Spinal cord (tissue), 10 donors: ENCODE results near the gene CERT1. TPM values are rescaled to one million over a fixed set of nuclear protein-coding genes. Genes with fewer than 3 reads are reported as not detected.
"Not testable (repeated sequence)": the region's sequence is repeated elsewhere in the genome, so short reads cannot be mapped to it uniquely, and the experiment has no call there.

Experiments used
- DNase-seq, 6 donors: peaks; one replicate each; pipeline versions ENCODE4 v3.0.0 to v3.0.0-alpha.2; 2013 to 2015; ENCODE audit warnings: low spot score in 6 of 6, low read depth in 4 of 6
- H3K27ac ChIP-seq: one replicate; pipeline ENCODE4 v1.5.1; 2013; ENCODE audit warnings: low read depth, low read length, control low read depth
- H3K27me3 ChIP-seq: one replicate; pipeline ENCODE4 v1.6.1; 2013; ENCODE audit warnings: low read length; ENCODE audit not compliant: control insufficient read depth, insufficient read depth
- H3K36me3 ChIP-seq: one replicate; pipeline ENCODE4 v1.6.1; 2013; ENCODE audit warnings: low read length; ENCODE audit not compliant: control insufficient read depth, insufficient read depth
- H3K4me1 ChIP-seq: one replicate; pipeline ENCODE4 v1.6.1; 2013; ENCODE audit warnings: low read length; ENCODE audit not compliant: control insufficient read depth, insufficient read depth
- H3K4me3 ChIP-seq: one replicate; pipeline ENCODE4 v1.5.1; 2013; ENCODE audit warnings: low read depth, low read length, control low read depth
- H3K9me3 ChIP-seq: one replicate; pipeline ENCODE4 v1.6.1; 2013; ENCODE audit warnings: low read length; ENCODE audit not compliant: control insufficient read depth, insufficient read depth
- WGBS: methylation state at CpG from one replicate; pipeline ENCODE4 v1.1.5; 2013; ENCODE audit warnings: missing lambda C conversion rate; ENCODE audit not compliant: insufficient coverage; 5-methylcytosine and 5-hydroxymethylcytosine counted together
- polyA plus RNA-seq, 2 donors: library from polyadenylated mRNA; unstranded; fragments of 120-200 nt; gene quantifications; one replicate each; pipeline ENCODE4 v1.2.1, GENCODE V29; 2013; ENCODE audit not compliant: insufficient read length in 2 of 2
- total RNA-seq, 2 donors: library from RNA; depleted of rRNA in 1 of 2; stranded (reverse); fragments of 120-200 nt in 1 of 2; fragments of >200 nt in 1 of 2; gene quantifications; one replicate each; pipeline versions ENCODE4 v1.2.3 to v1.2.4, GENCODE V29; 2013 to 2014
- donor health status: healthy.

Gene CERT1
- total and polyA plus RNA-seq, 4 donors: 25.3 to 73.2 (median 42.5) TPM

DNA sequence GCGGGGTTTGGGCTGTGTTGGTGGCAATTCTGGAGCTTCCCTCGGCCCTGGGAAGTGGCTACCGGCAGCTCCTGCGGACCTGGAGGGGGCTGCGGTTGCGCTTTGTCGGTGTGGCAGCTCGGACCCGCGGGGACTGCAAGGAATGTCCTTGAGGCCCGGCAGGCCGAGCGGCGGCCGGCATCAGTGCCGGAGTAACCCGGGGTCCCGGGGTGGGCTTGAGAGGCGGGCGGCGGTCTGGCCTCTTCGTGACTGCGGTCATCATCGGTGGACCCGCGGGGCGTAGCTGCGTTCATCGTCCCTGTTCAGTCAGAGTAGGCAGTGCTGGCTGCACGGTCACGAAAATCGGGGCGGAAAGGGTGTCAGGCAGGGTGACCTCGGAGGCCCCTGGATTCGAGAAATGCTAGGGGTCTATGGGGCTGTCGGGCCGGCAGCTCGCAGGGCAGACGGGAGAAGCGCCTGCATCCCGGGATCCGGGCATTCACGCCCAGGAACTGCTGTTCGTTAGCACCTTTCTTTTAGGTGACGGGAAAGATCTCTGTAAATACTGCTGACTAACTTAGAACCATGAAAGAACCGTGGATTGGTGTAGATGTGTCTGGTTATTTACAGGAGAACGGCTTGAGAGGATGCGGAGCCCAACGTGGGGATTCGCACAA is 173.9 kb downstream of the CERT1 start:
- Histone ChIP-seq H3K36me3 (no peaks in the 10 kb centered on the region), H3K4me1 (no peaks in the 10 kb centered on the region), H3K27me3 (no peaks in the 10 kb centered on the region), H3K27ac (peak overlapping the region; percentile 94), H3K9me3 (no peaks in the 10 kb centered on the region), H3K4me3 (peak overlapping the region; percentile 97)
- 0% methylated on average over 44 of the region's 50 CpGs for WGBS
- DNase-seq: peak in 2 of 6 donors; percentile 12 to 56

- Histone ChIP-seq H3K4me3 (peak within 1 kb of the TSS; percentile 97), H3K27me3 (no peaks in the 10 kb centered on the region), H3K4me1 (no peaks in the 10 kb centered on the region), H3K27ac (peak within 1 kb of the TSS; percentile 94), H3K9me3 (no peaks in the 10 kb centered on the region), H3K36me3 (no peaks in the 10 kb centered on the region)
- DNase-seq: peak; percentile 94 to 100 (median 98)
- under 1% methylated on average over 56 of the region's 56 CpGs for WGBS
Observed at GRCh38 chr5:75336615-75337336, 174.7 kb downstream of the CERT1 start, which contains the start of gene HMGCR. TSS of gene HMGCR (plus strand) at chr5:75337220. CDS start at chr5:75342606, 5,386 bp downstream.

DNA sequence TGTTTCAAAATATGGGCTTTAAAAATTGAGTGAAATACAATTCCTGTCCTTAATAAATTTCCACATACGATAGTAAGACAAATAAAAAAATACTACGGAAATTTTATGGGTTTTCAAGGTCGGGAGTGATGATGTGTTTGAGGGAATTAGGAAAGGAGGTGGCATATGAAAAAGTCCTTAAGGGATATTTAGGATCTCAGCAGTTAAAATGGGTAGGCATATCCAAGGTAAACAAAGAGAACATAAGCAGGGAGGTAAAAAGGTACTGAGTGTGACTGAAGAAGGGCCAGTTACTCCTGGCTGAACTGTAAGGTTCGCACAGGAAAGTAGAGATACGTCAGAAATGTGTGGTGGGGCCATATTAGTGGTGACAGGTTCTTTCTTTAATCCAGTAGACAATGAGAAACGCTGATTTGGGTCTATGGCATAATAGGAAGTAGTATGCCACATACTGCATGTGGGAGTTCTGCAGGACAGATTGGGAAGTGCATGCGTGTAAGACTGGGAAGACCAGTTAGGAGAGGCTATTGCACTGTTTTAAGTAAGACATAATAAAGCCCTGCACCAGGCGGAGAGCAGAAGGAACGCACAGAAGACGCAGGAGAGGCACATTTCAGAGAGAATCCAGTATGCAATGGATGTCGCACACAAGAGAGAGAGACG is 175.3 kb downstream of the CERT1 start:
- Histone ChIP-seq H3K27ac (peak overlapping the region; percentile 94), H3K4me1 (no peaks in the 10 kb centered on the region), H3K9me3 (no peaks in the 10 kb centered on the region), H3K27me3 (no peaks in the 10 kb centered on the region), H3K4me3 (peak overlapping the region; percentile 97), H3K36me3 (no peaks in the 10 kb centered on the region)
- DNase-seq: peak; percentile 56 to 96 (median 64)
- WGBS: 6% methylated on average over 11 of the region's 12 CpGs

DNA sequence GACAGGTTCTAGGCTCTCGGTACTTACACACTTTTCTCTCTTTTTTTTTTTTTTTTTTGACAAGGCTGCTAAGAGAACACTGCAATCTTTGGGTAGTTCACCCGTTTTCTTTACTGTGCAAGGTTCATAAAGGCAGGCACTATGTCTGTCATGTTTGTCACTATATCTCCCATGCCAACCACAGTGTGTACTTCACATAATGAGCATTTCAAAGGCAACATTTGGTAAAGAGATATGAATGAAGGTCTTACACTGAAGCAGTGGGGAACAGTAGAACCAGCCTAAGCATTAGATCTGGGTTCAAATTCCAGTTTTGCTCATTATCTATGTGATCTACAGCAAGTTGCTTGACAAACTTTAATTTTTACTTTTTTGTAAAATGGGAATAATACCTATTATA is 175.9 kb downstream of the CERT1 start:
- WGBS: 60% methylated on average over 1 of the region's 2 CpGs
- peak in 1 of 6 donors; percentile 20 for DNase-seq
- no peaks in the 10 kb centered on the region for H3K9me3 ChIP-seq

GRCh38 chr5:75334413-75334812 is 177.0 kb downstream of the CERT1 start:
- H3K27me3 ChIP-seq, DNase-seq, H3K4me3 ChIP-seq, H3K4me1 ChIP-seq, H3K36me3 ChIP-seq, H3K27ac ChIP-seq, H3K9me3 ChIP-seq: not testable (repeated sequence)
- WGBS: 90% methylated on average over 7 of the region's 10 CpGs

More for the DNA sequence above, 175.9 kb downstream of the CERT1 start:
- Histone ChIP-seq H3K4me1 (no peaks in the 10 kb centered on the region), H3K4me3 (no peak overlapping the region), H3K27ac (no peak overlapping the region), H3K36me3 (no peaks in the 10 kb centered on the region), H3K27me3 (no peaks in the 10 kb centered on the region)

DNA sequence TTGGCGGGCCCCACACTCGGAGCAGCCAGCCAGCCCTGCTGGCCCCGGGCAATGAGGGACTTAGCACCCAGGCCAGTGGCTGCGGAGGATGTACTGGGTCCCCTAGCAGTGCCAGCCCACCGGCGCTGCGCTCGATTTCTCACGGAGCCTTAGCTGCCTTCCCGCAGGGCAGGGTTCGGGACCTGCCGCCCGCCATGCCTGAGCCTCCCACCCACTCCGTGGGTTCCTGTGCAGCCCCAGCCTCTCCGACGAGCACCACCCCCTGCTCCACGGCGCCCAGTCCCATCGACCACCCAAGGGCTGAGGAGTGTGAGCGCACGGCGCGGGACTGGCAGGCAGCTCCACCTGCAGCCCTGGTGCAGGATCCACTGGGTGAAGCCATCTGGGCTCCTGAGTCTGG is 177.7 kb downstream of the CERT1 start:
- not testable (repeated sequence) for H3K9me3 ChIP-seq, H3K4me1 ChIP-seq, H3K4me3 ChIP-seq, H3K36me3 ChIP-seq, H3K27ac ChIP-seq, H3K27me3 ChIP-seq, DNase-seq
- WGBS: 99% methylated on average over 20 of the region's 23 CpGs

DNA sequence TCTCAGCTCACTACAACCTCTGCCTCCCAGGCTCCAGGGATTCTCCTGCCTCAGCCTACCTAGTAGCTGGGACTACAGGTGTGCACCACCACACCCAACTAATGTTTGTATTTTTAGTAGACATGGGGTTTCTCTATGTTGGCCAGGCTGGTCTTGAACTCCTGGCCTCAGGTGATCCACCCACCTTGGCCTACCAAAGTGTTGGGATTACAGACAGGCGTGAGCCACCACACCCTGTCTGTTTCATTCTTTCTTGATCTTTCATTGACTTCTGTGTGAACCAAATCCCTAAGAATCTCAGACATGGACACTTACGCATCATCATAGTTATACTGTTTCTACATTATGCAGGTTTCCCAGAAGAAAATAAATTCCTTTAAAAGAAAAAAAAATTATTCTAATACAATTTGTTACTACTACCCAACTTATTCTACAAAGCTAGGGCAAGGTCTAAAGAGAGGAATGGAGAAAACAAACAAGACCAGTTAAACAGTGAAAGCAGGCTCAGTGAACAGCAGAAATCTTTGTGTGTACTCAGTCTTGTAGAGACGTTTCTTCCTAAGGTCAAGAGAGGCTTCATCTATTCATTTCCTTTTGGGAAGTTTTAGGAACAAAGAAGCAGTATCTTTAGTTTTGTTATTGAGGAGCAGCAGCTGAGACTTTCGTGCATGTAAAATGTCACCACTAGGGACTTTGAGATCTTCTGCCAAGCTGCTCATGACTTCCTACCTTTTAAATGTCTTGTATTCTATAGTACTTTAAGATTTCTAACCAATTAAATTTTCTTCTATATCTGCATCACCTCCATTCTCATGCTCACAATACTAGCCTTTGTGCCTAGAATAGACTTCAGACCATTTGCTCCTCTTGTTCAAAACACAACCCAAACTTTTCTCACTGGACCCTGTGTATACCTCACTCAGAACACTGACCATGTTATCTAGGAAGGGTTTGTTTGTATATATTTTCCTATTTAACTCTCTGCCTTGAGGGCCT is 180.0 kb downstream of the CERT1 start:
- H3K9me3 ChIP-seq: no peaks in the 10 kb centered on the region
- no peaks in the 10 kb centered on the region for H3K36me3 ChIP-seq
- no peaks in the 10 kb centered on the region for H3K27me3 ChIP-seq
- no peak overlapping the region for H3K4me3 ChIP-seq
- WGBS: 88% methylated on average over 1 of the region's 4 CpGs
- no peak for DNase-seq
- H3K27ac ChIP-seq: no peak overlapping the region
- no peaks in the 10 kb centered on the region for H3K4me1 ChIP-seq

DNA sequence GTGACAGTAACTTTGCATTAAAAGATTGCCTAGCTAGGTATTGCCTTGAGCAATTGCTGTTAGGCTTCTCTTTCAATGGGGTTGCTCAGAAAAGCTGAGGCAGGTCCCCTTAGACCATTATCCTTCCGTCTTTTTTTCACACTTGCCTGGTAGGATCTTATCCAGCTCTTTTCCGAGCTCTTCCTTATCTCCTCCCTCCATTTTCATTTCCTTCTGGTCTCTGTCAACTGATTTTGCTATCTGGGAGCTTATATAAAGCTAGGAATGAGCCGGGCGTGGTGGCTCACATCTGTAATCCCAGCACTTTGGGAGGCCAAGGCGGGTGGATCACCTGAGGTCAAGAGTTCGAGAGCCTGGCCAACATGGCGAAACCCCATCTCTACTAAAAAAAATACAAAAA is 181.0 kb downstream of the CERT1 start:
- WGBS: 100% methylated on average over 1 of the region's 7 CpGs
- Histone ChIP-seq H3K27me3 (no peaks in the 10 kb centered on the region), H3K36me3 (no peaks in the 10 kb centered on the region), H3K9me3 (no peaks in the 10 kb centered on the region), H3K4me3 (no peak overlapping the region), H3K27ac (no peak overlapping the region), H3K4me1 (no peaks in the 10 kb centered on the region)
- DNase-seq: no peak
